Measurements from ENCODE around the gene SPNS1.
"Not testable (repeated sequence)": the region's sequence is repeated elsewhere in the genome, so short reads cannot be mapped to it uniquely, and the experiment has no call there.

The SPNS1 gene

GRCh38 chr16:28991687-28992086 lies 17.1 kb downstream of the SPNS1 start:
- no peak for DNase-seq

- no peak for DNase-seq
Measured at GRCh38 chr16:28992496-28992895, 17.9 kb downstream of the SPNS1 start.

GRCh38 chr16:28998837-28999236 lies 24.3 kb downstream of the SPNS1 start:
- no peak for DNase-seq

GRCh38 chr16:28999577-28999976 lies 25.0 kb downstream of the SPNS1 start:
- no peak for DNase-seq

GRCh38 chr16:29000019-29000418 lies 25.4 kb downstream of the SPNS1 start:
- DNase-seq: no peak

- not testable (repeated sequence) for DNase-seq
Measured at GRCh38 chr16:29004496-29005139, 30.0 kb downstream of the SPNS1 start.

- peak; percentile 65 for DNase-seq
Measured at GRCh38 chr16:29007730-29008593, 33.4 kb downstream of the SPNS1 start.

GRCh38 chr16:29009050-29009837 lies 34.7 kb downstream of the SPNS1 start:
- DNase-seq: no peak

GRCh38 chr16:29009838-29010166 lies 35.2 kb downstream of the SPNS1 start:
- DNase-seq: no peak

GRCh38 chr16:29011112-29011511 lies 36.5 kb downstream of the SPNS1 start:
- no peak for DNase-seq

GRCh38 chr16:29011851-29012250 lies 37.3 kb downstream of the SPNS1 start:
- no peak for DNase-seq

GRCh38 chr16:29012913-29013553 lies 38.5 kb downstream of the SPNS1 start:
- DNase-seq: no peak

- no peak for DNase-seq
Measured at GRCh38 chr16:29014561-29015069, 40.0 kb downstream of the SPNS1 start.

GRCh38 chr16:29022196-29022595 lies 47.6 kb downstream of the SPNS1 start:
- DNase-seq: no peak

- no peak for DNase-seq
Measured at GRCh38 chr16:29023279-29024277, 49.0 kb downstream of the SPNS1 start.

- DNase-seq: no peak
Measured at GRCh38 chr16:29024278-29024677, 49.7 kb downstream of the SPNS1 start.

GRCh38 chr16:29025218-29025617 lies 50.6 kb downstream of the SPNS1 start:
- DNase-seq: no peak

- DNase-seq: no peak
Measured at GRCh38 chr16:29025735-29026134, 51.2 kb downstream of the SPNS1 start.

GRCh38 chr16:29028457-29029167 lies 54.0 kb downstream of the SPNS1 start:
- DNase-seq: no peak

GRCh38 chr16:29029168-29029994 lies 54.8 kb downstream of the SPNS1 start:
- peak; percentile 54 for DNase-seq

Measured in activated CD4-positive, alpha-beta T cell treated with anti-CD3 and anti-CD28 coated beads, Interleukin-2, amount 50 U/mL, for 1 hour (primary cell).